ENCODE data around the gene CHST13. TPM values are rescaled to one million over a fixed set of nuclear protein-coding genes. Genes with fewer than 3 reads are reported as not detected.
A peak's percentile ranks its signal among the peaks of the same experiment; 100 is the strongest.

The CHST13 gene
- total and polyA plus RNA-seq, 2 donors (not counting 3 experiments of a cell fraction or from before 2014, with no cell fraction given), result 0.04 TPM; not detected in 1

DNA sequence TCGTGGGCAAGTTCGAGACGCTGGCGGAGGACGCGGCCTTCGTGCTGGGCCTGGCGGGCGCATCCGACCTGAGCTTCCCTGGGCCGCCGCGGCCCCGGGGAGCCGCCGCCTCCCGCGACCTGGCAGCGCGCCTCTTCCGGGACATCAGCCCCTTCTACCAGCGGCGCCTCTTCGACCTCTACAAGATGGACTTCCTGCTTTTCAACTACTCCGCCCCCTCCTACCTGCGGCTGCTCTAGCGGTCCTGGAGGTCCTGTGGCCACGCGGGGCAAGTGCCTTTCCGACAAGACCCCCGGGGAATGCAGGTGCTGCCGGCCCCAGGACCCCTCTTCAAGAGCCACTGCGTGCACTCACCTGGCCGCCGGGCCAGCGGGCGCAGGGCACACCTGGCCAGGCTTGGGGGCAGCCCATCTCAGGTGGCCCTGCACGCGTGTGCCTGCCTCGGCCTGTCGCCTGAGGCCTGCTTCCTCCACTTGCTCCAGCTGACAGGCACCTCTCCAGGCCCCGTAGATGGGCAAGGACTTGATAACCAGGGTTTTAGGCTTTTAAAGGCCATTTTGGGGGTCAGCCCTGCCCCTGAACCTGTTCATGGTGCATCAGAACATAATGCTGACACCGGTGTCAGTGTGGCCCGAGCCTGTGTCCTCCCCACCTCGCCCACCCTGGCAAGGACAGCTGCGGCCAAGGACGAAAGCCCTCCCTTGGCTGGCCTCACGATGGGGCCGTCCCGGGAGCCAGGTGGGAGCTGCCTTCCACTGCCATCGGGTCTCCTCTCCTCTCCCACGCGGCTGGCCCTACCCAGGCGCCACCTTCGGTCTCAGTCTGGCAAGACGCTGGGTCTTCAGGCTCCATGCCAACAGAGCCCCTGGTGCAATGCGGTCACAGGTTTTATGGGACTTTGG, 18.6 kb downstream of the CHST13 start:
- dilution Hi-C loops (cut with MboI; ENCODE audit: extremely low pct_ligation_motif_present, low sequenced_read_pairs) (no loop called here), intact Hi-C loops (cut with micrococcal nuclease) (no loop called here)
- Histone ChIP-seq H3K9me1 (replicated peaks; ENCODE audit: control insufficient read depth, extremely low read depth, insufficient read depth, low read length) (no peaks in the 10 kb centered on the region), H3K9ac (replicated peaks; ENCODE audit: extremely low read depth, insufficient read depth, low read length) (no peak overlapping the region), H2AFZ (ENCODE audit: low read depth, low read length) (no peak overlapping the region), H3K27ac (ENCODE audit: insufficient read depth, low read depth, low read length) (no peak overlapping the region), H3K4me2 (ENCODE audit: insufficient read depth, low read length) (no peak overlapping the region), H3K9me3 (replicated peaks; ENCODE audit: control insufficient read depth, insufficient read depth, low read length) (no peaks in the 10 kb centered on the region), H3K4me3 (replicated peaks in 1 of 3; ENCODE audit: insufficient read depth in 1 of 3, low read depth in 1 of 3, low read length in 3 of 3) (no peak overlapping the region), H3K79me2 (ENCODE audit: control insufficient read depth, insufficient read depth, low read length) (no peaks in the 10 kb centered on the region), H3K4me1 (ENCODE audit: control insufficient read depth, extremely low read depth, insufficient read depth, low read length) (peaks cover 3% of the 10 kb centered on the region), H3K36me3 (ENCODE audit: control insufficient read depth in 2 of 2, extremely low read depth in 1 of 2, insufficient read depth in 2 of 2, low read length in 2 of 2) (no peaks in the 10 kb centered on the region), H3K27me3 (ENCODE audit: control insufficient read depth in 2 of 2, insufficient read depth in 2 of 2, low read length in 2 of 2) (no peaks in the 10 kb centered on the region), H4K20me1 (replicated peaks; ENCODE audit: control insufficient read depth, extremely low read depth, insufficient read depth, low read length) (no peaks in the 10 kb centered on the region)
- TF ChIP-seq JUN (IDR thresholded peaks at IDR 0.05; ENCODE audit: borderline replicate concordance, insufficient read depth, insufficient read length, low read depth) (no peak), EZH2 (IDR thresholded peaks at IDR 0.05; ENCODE audit: borderline replicate concordance, low read depth, low read length, severe bottlenecking) (peak; percentile 27)
- CTCF ChIA-PET, result interaction anchor here (1.4 kb wide), 1 partner anchor 16 kb away, joined by 3 read pairs; the partner anchor contains the start of gene C3orf22
- no peak for DNase-seq (ENCODE audit: low read depth, low spot score)
- FAIRE-seq, result no peak
- BruUV-seq (replicated peaks), result no TSS peak
- POLR2A ChIA-PET, result no interaction called here

DNA sequence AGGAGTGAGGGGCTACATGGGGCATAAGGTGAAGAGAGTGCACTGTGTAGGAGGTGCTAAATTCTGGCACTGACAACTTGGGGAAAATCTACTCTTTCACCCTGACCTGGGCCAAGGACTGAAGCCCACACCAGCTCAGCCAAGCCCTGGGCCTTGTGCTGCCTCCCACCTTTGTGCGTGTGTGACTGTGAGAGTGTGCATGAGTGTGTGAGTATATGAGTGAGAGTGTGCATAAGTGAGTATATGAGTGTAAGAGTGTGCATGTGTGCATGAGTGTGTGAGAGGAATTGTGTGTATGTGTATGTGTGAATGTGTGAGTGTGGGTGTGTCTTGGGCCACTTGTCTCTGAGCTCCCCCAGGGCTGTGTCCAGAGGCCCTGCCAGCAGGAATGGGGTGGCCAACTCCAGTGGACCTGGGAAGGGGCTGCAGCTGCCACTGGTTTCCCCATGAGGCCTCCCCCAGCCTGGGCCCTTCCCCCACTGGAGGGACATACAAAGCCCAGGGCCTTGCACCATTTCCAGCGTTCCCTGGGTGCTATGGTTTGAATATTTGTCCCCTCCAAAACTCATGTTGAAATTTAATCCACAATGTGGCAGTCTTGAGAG, 19.6 kb downstream of the CHST13 start:
- H3K4me3 ChIP-seq (replicated peaks in 1 of 3; ENCODE audit: insufficient read depth in 1 of 3, low read depth in 1 of 3, low read length in 3 of 3), result no peak overlapping the region
- H3K4me1 ChIP-seq (ENCODE audit: control insufficient read depth, extremely low read depth, insufficient read depth, low read length), result peaks cover 3% of the 10 kb centered on the region
- no peaks in the 10 kb centered on the region for H3K79me2 ChIP-seq (ENCODE audit: control insufficient read depth, insufficient read depth, low read length)
- no peaks in the 10 kb centered on the region for H3K9me1 ChIP-seq (replicated peaks; ENCODE audit: control insufficient read depth, extremely low read depth, insufficient read depth, low read length)
- ChIA-PET CTCF (interaction anchor here (1.3 to 1.4 kb wide), 2 partner anchors 15 to 20 kb away, joined by 3 to 4 read pairs; partner anchors contain the start of gene C3orf22), POLR2A (interaction anchor here (0.6 kb wide), 1 partner anchor 94 kb away, joined by 3 read pairs; no protein-coding TSS in a partner anchor)
- no peaks in the 10 kb centered on the region for H3K9me3 ChIP-seq (replicated peaks; ENCODE audit: control insufficient read depth, insufficient read depth, low read length)
- H4K20me1 ChIP-seq (replicated peaks; ENCODE audit: control insufficient read depth, extremely low read depth, insufficient read depth, low read length), result no peaks in the 10 kb centered on the region
- no TSS peak for BruUV-seq (replicated peaks)
- FAIRE-seq, result no peak
- DNase-seq (ENCODE audit: low read depth, low spot score), result no peak
- intact Hi-C loops (cut with micrococcal nuclease), result no loop called here
- dilution Hi-C loops (cut with MboI; ENCODE audit: extremely low pct_ligation_motif_present, low sequenced_read_pairs), result no loop called here
- no peak overlapping the region for H3K27ac ChIP-seq (ENCODE audit: insufficient read depth, low read depth, low read length)
- TF ChIP-seq, protein P1, sequence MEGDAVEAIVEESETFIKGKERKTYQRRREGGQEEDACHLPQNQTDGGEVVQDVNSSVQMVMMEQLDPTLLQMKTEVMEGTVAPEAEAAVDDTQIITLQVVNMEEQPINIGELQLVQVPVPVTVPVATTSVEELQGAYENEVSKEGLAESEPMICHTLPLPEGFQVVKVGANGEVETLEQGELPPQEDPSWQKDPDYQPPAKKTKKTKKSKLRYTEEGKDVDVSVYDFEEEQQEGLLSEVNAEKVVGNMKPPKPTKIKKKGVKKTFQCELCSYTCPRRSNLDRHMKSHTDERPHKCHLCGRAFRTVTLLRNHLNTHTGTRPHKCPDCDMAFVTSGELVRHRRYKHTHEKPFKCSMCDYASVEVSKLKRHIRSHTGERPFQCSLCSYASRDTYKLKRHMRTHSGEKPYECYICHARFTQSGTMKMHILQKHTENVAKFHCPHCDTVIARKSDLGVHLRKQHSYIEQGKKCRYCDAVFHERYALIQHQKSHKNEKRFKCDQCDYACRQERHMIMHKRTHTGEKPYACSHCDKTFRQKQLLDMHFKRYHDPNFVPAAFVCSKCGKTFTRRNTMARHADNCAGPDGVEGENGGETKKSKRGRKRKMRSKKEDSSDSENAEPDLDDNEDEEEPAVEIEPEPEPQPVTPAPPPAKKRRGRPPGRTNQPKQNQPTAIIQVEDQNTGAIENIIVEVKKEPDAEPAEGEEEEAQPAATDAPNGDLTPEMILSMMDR (IDR thresholded peaks at IDR 0.05; ENCODE audit: extremely low read depth in 1 of 2, insufficient read depth in 1 of 2, low read depth in 1 of 2, low read length in 2 of 2), result no peak
- no peak for TF ChIP-seq MAX (IDR thresholded peaks at IDR 0.05; ENCODE audit: insufficient read depth, insufficient read length)
- TF ChIP-seq JUN (IDR thresholded peaks at IDR 0.05; ENCODE audit: borderline replicate concordance, insufficient read depth, insufficient read length, low read depth), result no peak
- TF ChIP-seq POLR2AphosphoS5 (IDR thresholded peaks at IDR 0.05; ENCODE audit: insufficient read depth, low read depth, low read length), result no peak
- no peak for TF ChIP-seq MYC (IDR thresholded peaks at IDR 0.05; ENCODE audit: low read depth, low read length)
- no peak for TF ChIP-seq POLR2A (IDR thresholded peaks at IDR 0.05; ENCODE audit: low read depth, low read length)
- TF ChIP-seq FOS (IDR thresholded peaks at IDR 0.05; ENCODE audit: borderline replicate concordance, insufficient read depth, low read length), result no peak
- no peak for TF ChIP-seq EZH2 (IDR thresholded peaks at IDR 0.05; ENCODE audit: borderline replicate concordance, low read depth, low read length, severe bottlenecking)
- no peaks in the 10 kb centered on the region for H3K36me3 ChIP-seq (ENCODE audit: control insufficient read depth in 2 of 2, extremely low read depth in 1 of 2, insufficient read depth in 2 of 2, low read length in 2 of 2)
- H3K4me2 ChIP-seq (ENCODE audit: insufficient read depth, low read length), result no peak overlapping the region
- no peak overlapping the region for H3K9ac ChIP-seq (replicated peaks; ENCODE audit: extremely low read depth, insufficient read depth, low read length)
- H2AFZ ChIP-seq (ENCODE audit: low read depth, low read length), result no peak overlapping the region
- no peaks in the 10 kb centered on the region for H3K27me3 ChIP-seq (ENCODE audit: control insufficient read depth in 2 of 2, insufficient read depth in 2 of 2, low read length in 2 of 2)

All from endothelial cell of umbilical vein (primary cell).